BLaER1 treated with 17β-estradiol and CSF1 and Interleukin-3, amounts not matched to agents 10 nM and 100 nM (cell line): Measurements from ENCODE around the gene HNRNPK.

Experiments used
- H3K27ac ChIP-seq, 11 experiments: shearing (Covaris generic); formaldehyde crosslinking; 2 replicates each; pipeline ENCODE4 v1.8.1; 2022
- H3K27me3 ChIP-seq, 11 experiments: shearing (Covaris generic); formaldehyde crosslinking; 2 replicates each; pipeline ENCODE4 v1.8.1; 2022
- H3K36me3 ChIP-seq, 11 experiments: shearing (Covaris generic); formaldehyde crosslinking; 2 replicates each; pipeline ENCODE4 v1.8.1; 2022
- H3K4me1 ChIP-seq, 10 experiments: shearing (Covaris generic); formaldehyde crosslinking; 2 replicates each; pipeline ENCODE4 v1.8.1; 2022
- H3K4me2 ChIP-seq, 11 experiments: shearing (Covaris generic); formaldehyde crosslinking; 2 replicates each; pipeline ENCODE4 v1.8.1; 2022
- H3K4me3 ChIP-seq, 10 experiments: shearing (Covaris generic); formaldehyde crosslinking; 2 replicates each; pipeline ENCODE4 v1.8.1; 2022
- H3K9ac ChIP-seq, 11 experiments: shearing (Covaris generic); formaldehyde crosslinking; 2 replicates each; pipeline ENCODE4 v1.8.1; 2022
- H3K9me3 ChIP-seq, 11 experiments: shearing (Covaris generic); formaldehyde crosslinking; replicated peaks in 1 of 11; 2 replicates each; pipeline ENCODE4 v1.8.1; 2022
- H4K20me1 ChIP-seq, 11 experiments: shearing (Covaris generic); formaldehyde crosslinking; 2 replicates each; pipeline ENCODE4 v1.8.1; 2022
- Cebpa-rat ChIP-seq, 11 experiments: shearing (Covaris generic); IDR thresholded peaks; 2 replicates each; pipeline ENCODE4 v1.8.1; 2022

The HNRNPK gene

DNA sequence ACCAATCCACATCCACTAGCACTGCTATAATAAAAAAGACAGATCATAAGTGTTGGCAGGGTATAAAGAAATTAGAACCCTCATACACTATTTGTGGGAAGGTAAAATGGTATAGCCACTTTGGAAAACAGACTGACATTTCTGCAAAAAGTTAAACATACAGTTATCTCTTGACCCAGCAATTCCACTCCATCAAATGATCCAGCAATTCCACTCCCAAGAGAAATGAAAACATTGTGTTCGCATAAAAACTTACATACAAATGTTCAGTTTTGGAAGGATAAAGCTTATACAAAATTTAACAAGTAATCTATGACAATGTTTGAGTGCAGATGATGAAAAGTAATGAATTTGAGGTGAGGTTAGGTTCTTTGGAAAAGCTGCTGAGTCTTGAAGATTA lies 60.9 kb downstream of the HNRNPK start:
- H4K20me1 ChIP-seq: no peaks in the 10 kb centered on the region
- peaks cover 19 to 24% (median 21%) of the 10 kb centered on the region in 10 experiments; a peak in 19 of 20 replicates for H3K4me1 ChIP-seq
- no peaks in the 10 kb centered on the region for H3K27me3 ChIP-seq
- no peak for TF ChIP-seq Cebpa-rat (IDR thresholded peaks at IDR 0.05)
- H3K9me3 ChIP-seq: no peaks in the 10 kb centered on the region
- H3K4me3 ChIP-seq: no peak overlapping the region
- H3K9ac ChIP-seq: no peak overlapping the region
- H3K27ac ChIP-seq: no peak overlapping the region
- H3K4me2 ChIP-seq: no peak overlapping the region
- peaks cover 0 to 16% (median 0%) of the 10 kb centered on the region in 11 experiments; a peak in 6 of 22 replicates for H3K36me3 ChIP-seq
